ENCODE data around the gene CDIP1. TPM values are rescaled to one million over a fixed set of nuclear protein-coding genes. Genes with fewer than 3 reads are reported as not detected.

The CDIP1 gene
- total and polyA plus RNA-seq, 10 of the 15 experiments (the other 5 are each of a cell fraction or from before 2014, with no cell fraction given) = 6.1 to 32.4 (median 13.6) TPM

- no peak for TF ChIP-seq ZBTB33 (IDR thresholded peaks at IDR 0.05)
Observed at GRCh38 chr16:4472880-4473279, 65.7 kb downstream of the CDIP1 start (continued).

GRCh38 chr16:4471869-4472268, 66.7 kb downstream of the CDIP1 start:
- TF ChIP-seq KLF5 (IDR thresholded peaks at IDR 0.05; ENCODE audit: partially characterized antibody) (no peak), SPI1 (IDR thresholded peaks at IDR 0.05; ENCODE audit: borderline replicate concordance, insufficient read depth, low read depth, low read length) (no peak), FOS (IDR thresholded peaks at IDR 0.05; ENCODE audit: borderline replicate concordance, extremely low read depth, insufficient read length) (no peak), TAF1 (IDR thresholded peaks at IDR 0.05; ENCODE audit: borderline replicate concordance, low read depth, low read length) (no peak), PKNOX1 (IDR thresholded peaks at IDR 0.05) (no peak), ZNF274 (IDR thresholded peaks at IDR 0.05; ENCODE audit: insufficient read depth, insufficient read length) (no peak), ELK1 (IDR thresholded peaks at IDR 0.05; ENCODE audit: low read depth, low read length) (no peak), E2F8 (IDR thresholded peaks at IDR 0.05; ENCODE audit: low read depth, partially characterized antibody) (no peak), PBX3 (IDR thresholded peaks at IDR 0.05; ENCODE audit: insufficient replicate concordance, low read depth, low read length) (no peak), ZBED1 (IDR thresholded peaks at IDR 0.05; ENCODE audit: borderline replicate concordance) (no peak)
- FAIRE-seq (no peak), DNase-seq (ENCODE audit: low read depth, low spot score) (no peak), ATAC-seq (no peak)
- CTCF ChIA-PET = no interaction called here
- Histone ChIP-seq H3K4me3 (no peak overlapping the region), H3K9me3 (replicated peaks; ENCODE audit: control insufficient read depth, insufficient read depth, low read length) (no peaks in the 10 kb centered on the region), H3K4me1 (ENCODE audit: control insufficient read depth, insufficient read depth, low read length) (peaks cover 4% of the 10 kb centered on the region; the same call in 1 of the 2 replicates), H3K79me2 (ENCODE audit: control insufficient read depth, insufficient read depth, low read length) (peaks cover 22% of the 10 kb centered on the region), H3K27ac (ENCODE audit: control insufficient read depth, insufficient read depth) (no peak overlapping the region), H3K36me3 (ENCODE audit: control insufficient read depth in 2 of 2, insufficient read depth in 2 of 2, low read length in 1 of 2) (peaks cover 0 to 5% of the 10 kb centered on the region in 2 experiments; a peak in 2 of 4 replicates), H2AFZ (ENCODE audit: control insufficient read depth, low read depth, low read length) (no peak overlapping the region), H3K4me2 (ENCODE audit: control insufficient read depth, insufficient read depth) (no peak overlapping the region), H3K9ac (ENCODE audit: control insufficient read depth, insufficient read depth, low read length) (no peak overlapping the region), H3K27me3 (replicated peaks in 1 of 2; ENCODE audit: control insufficient read depth in 2 of 2, insufficient read depth in 2 of 2, low read length in 1 of 2) (no peaks in the 10 kb centered on the region), H4K20me1 (ENCODE audit: control insufficient read depth, insufficient read depth) (no peaks in the 10 kb centered on the region)
- RAD21 ChIA-PET (ENCODE audit: unreplicated experiment) = interaction anchor here (0.6 kb wide), 1 partner anchor 11 kb away, joined by 3 read pairs; no protein-coding TSS in a partner anchor
- BruUV-seq (replicated peaks) = no TSS peak
- in situ Hi-C loops (cut with MboI) = no loop called here
- intact Hi-C loops (cut with micrococcal nuclease; ENCODE audit: unreplicated experiment) = loop anchor here (5.0 to 10.0 kb wide), 2 partner anchors 45 to 117 kb away; partner anchors contain the start of genes DNAJA3 and PAM16
- POLR2A ChIA-PET = interaction anchor here (0.6 to 1.1 kb wide), 6 partner anchors 14 to 63 kb away, joined by 3 to 6 read pairs (median 3); no protein-coding TSS in a partner anchor
- SMC1A ChIA-PET (ENCODE audit: uncharacterized antibody, unreplicated experiment) = no interaction called here
- 95% methylated on average over 5 of the region's 5 CpGs for WGBS (ENCODE audit: insufficient coverage, insufficient replicate concordance, low lambda C conversion rate, missing lambda C conversion rate)

Data from GM12878 (cell line).